ENCODE measurements around the gene RPUSD3.
A peak's percentile ranks its signal among the peaks of the same experiment; 100 is the strongest.

GRCh38 chr3:9890249-9891071 lies 46.7 kb upstream of the RPUSD3 start, which contains the start of gene JAGN1:
- TF ChIP-seq CTCF (IDR thresholded peaks at IDR 0.05) (no peak), MAX (IDR thresholded peaks at IDR 0.05) (peak; percentile 87), CHD2 (IDR thresholded peaks at IDR 0.05; ENCODE audit: low read length, partially characterized antibody) (no peak)
